IPS-20b (cell line): ENCODE data around the gene NPLOC4.
A peak's percentile ranks its signal among the peaks of the same experiment; 100 is the strongest.

Experiments used
- H3K27ac ChIP-seq: one replicate; pipeline ENCODE4 v1.5.1; 2013; ENCODE audit warnings: low read length
- H3K27me3 ChIP-seq: 2 replicates; pipeline ENCODE4 v1.6.1; 2013; ENCODE audit warnings: mild to moderate bottlenecking, low read length, inconsistent platforms; ENCODE audit not compliant: insufficient read depth
- H3K36me3 ChIP-seq: 2 replicates; pipeline ENCODE4 v1.6.1; 2013; ENCODE audit warnings: low read depth, mild to moderate bottlenecking, inconsistent platforms, low read length, moderate library complexity; ENCODE audit not compliant: insufficient read depth
- H3K4me1 ChIP-seq: 2 replicates; pipeline ENCODE4 v1.6.1; 2013; ENCODE audit warnings: mild to moderate bottlenecking, control low read depth, inconsistent platforms, low read length, moderate library complexity; ENCODE audit not compliant: insufficient read depth
- H3K4me3 ChIP-seq: 2 replicates; pipeline ENCODE4 v1.5.1; 2013; ENCODE audit warnings: mild to moderate bottlenecking, low read length, inconsistent platforms
- H3K9ac ChIP-seq: 2 replicates; pipeline ENCODE4 v1.6.1; 2013; ENCODE audit warnings: low read depth, mild to moderate bottlenecking, inconsistent platforms, low read length, moderate library complexity
- H3K9me3 ChIP-seq: 2 replicates; pipeline ENCODE4 v1.6.1; 2013; ENCODE audit warnings: mild to moderate bottlenecking, low read depth, low read length, inconsistent platforms; ENCODE audit not compliant: insufficient read depth

The NPLOC4 gene

DNA sequence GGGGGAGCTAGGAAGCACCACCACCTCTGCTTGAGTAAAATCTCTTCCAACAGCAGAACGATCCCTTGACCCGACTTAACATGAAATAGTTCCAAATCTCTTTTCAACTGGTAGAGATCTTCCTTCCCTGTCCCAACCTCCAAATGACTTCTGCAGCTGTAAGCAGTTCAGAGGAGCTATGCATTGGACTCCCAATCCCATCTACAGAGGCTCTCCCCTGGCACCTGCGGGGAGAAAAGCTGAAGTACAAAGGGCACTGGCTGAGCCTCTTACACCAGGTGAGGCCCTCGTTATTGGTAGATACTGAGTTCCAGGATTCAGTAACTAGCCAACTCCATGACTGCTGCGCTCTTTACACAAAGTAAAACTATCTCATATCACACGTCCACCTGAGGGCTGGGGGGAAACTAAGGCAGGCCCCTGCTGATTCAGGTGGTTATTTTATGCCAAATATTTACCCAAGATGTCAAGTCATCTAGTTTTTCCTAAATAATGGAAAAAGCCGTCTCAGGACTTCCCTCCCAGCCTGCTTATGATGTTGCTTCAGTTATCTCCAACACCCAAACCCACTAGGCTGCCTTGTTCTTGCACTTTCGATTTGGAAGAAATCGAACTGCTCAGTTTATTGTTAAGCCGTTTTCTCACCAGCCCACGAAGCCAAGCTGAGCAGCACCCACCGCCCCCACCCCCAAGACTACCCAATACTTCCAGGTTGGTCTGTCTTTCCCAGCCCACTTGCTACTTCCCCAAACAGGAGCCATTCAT lies 127.5 kb downstream of the NPLOC4 start:
- Histone ChIP-seq H3K9ac (peak overlapping the region; percentile 93), H3K9me3 (peaks cover 10% of the 10 kb centered on the region; the same call in 1 of the 2 replicates), H3K4me1 (no peaks in the 10 kb centered on the region), H3K4me3 (peak overlapping the region; percentile 97), H3K27ac (no peak overlapping the region), H3K27me3 (no peaks in the 10 kb centered on the region), H3K36me3 (peaks cover 36% of the 10 kb centered on the region)

DNA sequence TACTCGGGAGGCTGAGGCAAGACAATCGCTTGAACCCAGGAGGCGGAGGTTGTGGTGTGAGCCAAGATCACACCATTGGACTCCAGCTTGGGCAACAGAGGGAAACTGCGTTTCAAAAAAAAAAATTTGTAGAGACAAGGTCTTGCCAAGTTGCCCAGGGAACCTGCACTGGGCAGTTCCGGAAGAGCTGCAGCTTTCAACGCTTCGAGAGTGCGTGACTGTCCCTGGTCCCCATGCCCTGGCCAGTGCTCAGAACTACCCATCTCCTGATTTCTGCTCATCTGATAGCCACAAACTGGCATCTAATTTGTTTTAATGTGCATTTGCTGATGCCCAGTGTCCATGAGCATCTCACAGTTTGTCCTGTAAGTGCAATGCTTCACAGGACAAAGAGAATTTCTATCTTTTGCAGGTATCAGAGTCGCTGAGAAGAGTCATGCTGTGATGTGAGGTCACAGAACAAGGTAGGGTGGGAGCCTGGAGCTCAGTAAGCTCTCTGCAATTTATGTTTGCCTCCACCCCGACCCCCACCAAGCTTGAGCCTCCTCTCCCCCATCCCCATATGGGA lies 128.2 kb downstream of the NPLOC4 start:
- peaks cover 36% of the 10 kb centered on the region for H3K36me3 ChIP-seq
- H3K4me1 ChIP-seq: no peaks in the 10 kb centered on the region
- peaks cover 10% of the 10 kb centered on the region; the same call in 1 of the 2 replicates for H3K9me3 ChIP-seq
- H3K4me3 ChIP-seq: peak overlapping the region; percentile 97; the same call in 1 of the 2 replicates
- H3K9ac ChIP-seq: peak overlapping the region; percentile 93; the same call in 1 of the 2 replicates
- H3K27ac ChIP-seq: no peak overlapping the region
- no peaks in the 10 kb centered on the region for H3K27me3 ChIP-seq
